EL (cell line): ENCODE measurements around the gene DESI1.

Experiments used
- DNase-seq: peaks from one replicate; pipeline ENCODE4 v3.0.0-alpha.2; 2016

The DESI1 gene

DNA sequence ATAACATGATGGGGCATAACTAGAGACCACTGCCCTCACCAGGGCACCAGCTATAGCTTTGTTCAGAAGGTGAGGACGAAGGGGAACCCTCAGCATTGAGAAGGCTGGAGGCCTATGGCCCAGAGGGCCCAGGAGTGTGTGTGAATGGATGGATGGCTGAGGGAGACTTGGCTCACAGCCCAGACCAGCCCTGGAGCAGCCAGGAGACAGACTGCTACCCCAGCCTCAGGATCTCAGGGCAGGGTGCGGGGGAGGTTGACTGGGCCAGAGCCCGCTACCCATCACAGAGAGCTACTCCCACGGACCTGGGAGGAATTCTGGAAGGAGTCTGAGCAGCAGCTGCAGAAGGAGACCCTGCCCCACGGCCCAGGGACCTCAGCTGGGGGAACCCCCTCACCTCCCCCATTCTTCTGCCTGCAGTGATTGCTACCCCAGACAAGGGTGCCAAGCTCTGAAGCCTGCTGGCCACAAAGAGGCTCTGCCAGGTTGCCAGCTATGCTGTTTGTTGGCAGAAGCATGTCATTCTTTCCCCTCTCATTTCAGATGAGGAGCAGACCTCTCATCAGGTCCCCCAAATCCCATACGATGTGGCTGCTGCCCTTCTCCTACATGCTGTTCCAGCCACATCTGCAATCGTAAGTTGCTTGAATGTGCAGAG lies 65.4 kb downstream of the DESI1 start:
- DNase-seq, result no peak

- no peak for DNase-seq
Observed at GRCh38 chr22:41551877-41552582, 68.8 kb downstream of the DESI1 start.

DNA sequence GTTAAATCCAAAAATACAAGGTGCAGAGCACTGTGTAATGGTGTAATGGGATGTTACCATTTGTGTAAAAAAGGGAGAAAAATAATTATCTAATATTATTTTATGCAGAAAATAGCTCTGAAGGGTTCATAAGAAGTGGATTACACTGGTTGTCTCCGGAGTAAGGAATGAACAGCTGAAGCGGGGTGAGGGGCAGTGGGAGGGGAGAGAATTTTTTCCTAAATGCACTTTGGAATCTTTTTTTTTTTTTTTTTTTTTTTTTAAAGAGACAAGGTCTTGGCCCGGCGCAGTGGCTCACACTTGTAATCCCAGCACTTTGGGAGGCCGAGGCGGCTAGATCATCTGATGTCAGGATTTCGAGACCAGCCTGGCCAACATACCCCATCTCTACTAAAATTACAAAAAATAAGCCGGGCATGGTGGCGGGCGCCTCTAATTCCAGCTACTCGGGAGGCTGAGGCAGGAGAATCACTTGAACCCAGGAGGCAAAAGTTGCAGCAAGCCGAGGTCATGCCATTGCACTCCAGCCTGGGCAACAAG lies 69.8 kb downstream of the DESI1 start:
- DNase-seq, result no peak

GRCh38 chr22:41548830-41549211 lies 72.0 kb downstream of the DESI1 start:
- no peak for DNase-seq
